Erythroblast (primary cell): ENCODE results near the gene REN.

Experiments used
- GATA1 ChIP-seq: IDR thresholded peaks from 2 replicates; pipeline ENCODE4 v1.6.1; 2011; ENCODE audit warnings: low read depth, mild to moderate bottlenecking, control low read depth, low read length, moderate library complexity
- POLR2A ChIP-seq: IDR thresholded peaks from 2 replicates; pipeline ENCODE4 v1.6.1; 2011; ENCODE audit warnings: mild to moderate bottlenecking, low read length

GRCh38 chr1:204203206-204203767 lies 37.1 kb upstream of the REN start:
- TF ChIP-seq POLR2A, result no peak
- no peak for TF ChIP-seq GATA1
